ENCODE data around the gene RAPGEF1.
A peak's percentile ranks its signal among the peaks of the same experiment; 100 is the strongest.

GRCh38 chr9:131530920-131531832 lies 208.7 kb downstream of the RAPGEF1 start, which contains the start of gene UCK1:
- no peak for TF ChIP-seq CTCF (IDR thresholded peaks at IDR 0.05)
- TF ChIP-seq POLR2A (IDR thresholded peaks at IDR 0.05), result peak in 1 of 2 donors; percentile 62
